GM21786 (cell line): ENCODE results near the gene HCN4.

ENCODE experiments used
- ATAC-seq: cut with Tn5 transposase; IDR thresholded peaks from one replicate; pipeline ENCODE4 v1.9.1; 2021; ENCODE audit not compliant: unreplicated experiment

The HCN4 gene

DNA sequence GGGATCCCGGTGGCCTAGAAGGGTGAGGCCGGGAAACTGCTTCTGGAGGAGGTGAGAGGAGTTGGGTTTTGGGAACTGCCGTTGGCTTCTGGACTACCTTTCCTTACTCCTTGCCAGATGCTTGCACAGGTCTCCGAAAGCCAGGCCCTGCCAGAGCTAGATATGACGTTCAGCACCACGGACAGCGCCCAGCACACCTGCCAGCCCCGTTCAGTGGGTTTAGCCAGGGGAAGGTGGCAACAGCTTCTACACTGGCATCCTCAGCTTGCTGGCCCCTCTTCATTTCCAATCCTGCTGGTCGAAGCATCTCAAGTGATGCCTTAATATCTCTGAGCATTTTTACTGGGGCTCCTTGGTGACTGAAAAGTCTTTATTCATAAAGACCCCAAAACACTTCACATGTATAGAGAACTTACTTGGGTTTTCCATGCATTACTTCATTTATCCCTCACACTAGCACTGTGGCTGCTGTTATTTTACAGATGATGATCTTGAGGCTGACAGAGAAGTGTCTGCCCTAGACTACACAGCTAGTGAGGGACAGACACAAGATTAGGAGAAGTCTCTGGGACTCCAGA lies 21.9 kb downstream of the HCN4 start:
- ATAC-seq, result no peak

- ATAC-seq, result no peak
Observed at GRCh38 chr15:73345658-73346057, 23.1 kb downstream of the HCN4 start.

GRCh38 chr15:73344056-73344455 lies 24.7 kb downstream of the HCN4 start:
- no peak for ATAC-seq

- ATAC-seq, result no peak
Observed at GRCh38 chr15:73341886-73342600, 26.7 kb downstream of the HCN4 start.

DNA sequence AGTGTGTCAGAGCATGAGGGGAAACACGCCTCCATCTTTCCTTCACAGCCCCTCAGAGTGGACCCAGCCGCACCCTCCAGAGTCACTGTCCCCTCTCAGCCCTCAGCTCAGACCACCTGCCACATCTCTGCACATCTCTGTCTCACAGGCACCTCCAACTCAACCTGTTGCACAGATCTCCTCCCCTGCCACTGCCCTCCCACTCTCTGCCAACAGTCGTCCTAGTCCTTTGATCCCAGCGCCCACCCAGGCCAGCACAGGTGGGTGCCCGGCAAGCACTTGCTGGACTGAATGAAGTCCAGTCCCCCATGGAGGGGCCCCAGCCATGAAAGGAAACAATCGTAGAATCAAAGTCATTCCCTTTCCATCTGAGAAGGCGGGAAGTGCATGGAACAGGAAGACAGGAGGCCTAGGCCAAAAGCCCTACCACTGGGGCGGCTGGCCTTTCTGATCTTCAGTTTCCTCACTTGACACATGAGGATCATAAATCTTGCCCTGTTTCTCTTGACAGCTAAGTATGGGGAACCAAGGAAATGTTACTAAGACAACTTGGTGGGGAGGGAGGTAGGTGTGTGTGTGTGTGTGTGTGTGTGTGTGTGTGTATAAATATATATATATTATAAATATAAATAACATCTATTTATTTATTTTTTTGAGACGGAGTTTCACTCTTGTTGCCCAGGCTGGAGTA lies 28.1 kb downstream of the HCN4 start:
- no peak for ATAC-seq

GRCh38 chr15:73338606-73339374 lies 30.0 kb downstream of the HCN4 start:
- no peak for ATAC-seq

DNA sequence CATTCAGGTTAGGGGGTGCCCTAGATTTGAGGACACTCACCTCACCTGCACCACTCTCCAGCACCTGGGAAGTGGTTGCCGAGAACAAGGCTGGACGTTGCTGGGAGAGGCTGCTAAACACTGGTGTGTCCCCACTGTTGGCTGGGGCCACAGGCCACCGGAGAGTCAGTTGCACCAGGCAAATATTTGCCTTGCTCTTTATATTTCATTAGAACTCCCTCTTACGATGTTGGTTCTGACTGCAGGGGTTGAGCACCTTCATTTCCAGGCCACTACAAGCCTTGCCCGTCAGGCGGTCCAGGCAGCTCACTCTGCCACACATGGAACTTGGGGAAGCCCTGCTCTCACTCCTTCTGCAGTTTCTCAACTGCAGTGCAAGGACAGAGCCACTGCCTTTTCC lies 30.7 kb downstream of the HCN4 start:
- ATAC-seq, result no peak

DNA sequence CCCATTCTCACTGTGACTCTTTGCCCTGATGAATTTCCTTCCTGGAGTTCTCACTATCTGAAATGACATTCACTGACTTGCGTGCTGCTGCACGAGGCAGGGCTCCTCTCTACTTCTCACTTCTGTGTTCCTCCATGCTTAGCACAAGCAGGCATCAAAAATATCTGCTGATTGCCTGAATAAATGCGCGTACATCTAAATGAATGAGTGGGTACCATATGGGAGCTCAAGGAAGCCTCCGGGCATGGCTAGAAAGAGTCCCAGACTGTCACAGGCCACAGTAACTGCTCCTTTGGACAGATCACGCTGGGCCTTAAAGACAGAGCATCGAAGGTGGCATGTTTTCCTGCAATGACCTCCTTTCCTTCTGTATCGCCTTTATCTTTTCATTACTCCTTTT lies 31.6 kb downstream of the HCN4 start:
- ATAC-seq, result no peak

DNA sequence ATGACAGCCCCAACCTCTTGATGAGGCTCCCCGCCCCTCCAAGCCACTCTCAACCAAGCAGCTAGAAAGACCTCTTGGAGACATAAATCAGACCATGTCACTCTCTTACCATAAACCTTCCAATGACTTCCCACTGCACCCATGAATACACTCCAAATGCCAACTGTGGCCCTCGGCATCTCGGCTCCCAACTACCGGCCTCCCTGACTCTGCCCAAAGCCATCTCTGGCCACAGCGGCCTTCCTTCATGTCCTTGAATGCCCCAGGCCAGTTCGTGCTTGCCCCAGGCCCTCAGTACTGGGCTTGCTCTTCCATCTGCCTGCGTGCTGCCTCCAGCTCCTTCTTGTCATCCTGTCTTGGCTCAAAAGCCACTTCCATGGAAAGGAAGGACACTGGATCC lies 32.0 kb downstream of the HCN4 start:
- ATAC-seq, result no peak

GRCh38 chr15:73335471-73335870 lies 33.3 kb downstream of the HCN4 start:
- no peak for ATAC-seq

DNA sequence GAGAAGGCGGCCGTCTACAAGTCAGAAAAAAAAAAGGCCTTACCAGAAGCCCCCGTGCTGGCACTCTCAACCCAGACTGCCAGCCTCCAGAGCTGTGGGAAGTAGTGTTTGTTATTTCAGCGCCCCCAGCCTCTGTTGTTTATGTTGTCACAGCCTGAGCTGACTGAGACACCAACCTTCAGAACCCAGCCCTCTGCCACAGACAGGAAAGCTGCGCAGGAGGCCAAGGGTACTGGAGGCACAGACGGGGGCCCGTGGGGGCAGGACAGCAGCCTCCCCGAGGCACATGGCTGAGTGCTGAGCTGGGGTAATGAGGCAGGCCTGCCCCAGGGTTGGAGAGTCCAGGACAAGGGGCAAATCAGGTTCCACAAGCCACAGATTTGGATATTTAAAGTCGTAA lies 33.7 kb downstream of the HCN4 start:
- ATAC-seq, result no peak

DNA sequence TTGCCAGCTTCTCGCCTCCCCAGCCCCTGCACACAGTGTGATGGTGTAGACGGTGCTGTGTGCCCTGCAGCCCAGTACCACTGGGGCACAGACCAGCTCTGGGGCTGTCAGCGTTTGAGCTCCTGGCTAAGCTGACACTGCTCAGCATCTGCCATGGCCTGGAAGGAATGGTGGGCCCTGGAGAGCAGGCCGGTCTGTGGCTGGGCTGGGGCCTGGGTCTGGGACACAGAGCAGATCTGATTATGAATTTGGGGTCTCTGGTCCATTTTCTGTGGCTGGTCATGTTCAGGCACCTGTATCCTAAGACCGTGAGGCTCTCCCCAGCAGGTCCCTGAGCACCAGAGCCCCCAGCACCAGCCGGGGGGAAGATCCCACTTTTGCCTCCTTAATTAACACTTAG lies 34.7 kb downstream of the HCN4 start:
- no peak for ATAC-seq

DNA sequence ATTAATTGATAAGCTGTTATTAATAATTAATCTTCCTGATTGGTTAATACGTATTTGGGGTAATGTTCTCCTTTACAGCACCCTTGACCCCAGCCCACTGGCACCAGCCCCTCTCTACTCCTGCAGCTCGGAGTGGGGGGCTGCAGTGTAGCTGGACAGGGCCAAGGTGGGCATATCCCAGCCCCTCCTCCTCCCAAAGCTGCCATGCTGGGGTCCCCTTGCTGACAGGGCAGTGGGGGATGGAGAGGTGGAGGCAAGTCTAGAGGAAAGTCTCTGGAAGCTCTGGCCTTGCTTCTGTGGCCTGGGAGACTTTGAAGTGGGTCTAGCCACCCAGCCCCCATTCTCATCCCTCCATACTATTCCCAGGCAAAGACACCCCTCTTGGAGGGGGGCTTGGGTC lies 35.8 kb downstream of the HCN4 start:
- ATAC-seq, result no peak

DNA sequence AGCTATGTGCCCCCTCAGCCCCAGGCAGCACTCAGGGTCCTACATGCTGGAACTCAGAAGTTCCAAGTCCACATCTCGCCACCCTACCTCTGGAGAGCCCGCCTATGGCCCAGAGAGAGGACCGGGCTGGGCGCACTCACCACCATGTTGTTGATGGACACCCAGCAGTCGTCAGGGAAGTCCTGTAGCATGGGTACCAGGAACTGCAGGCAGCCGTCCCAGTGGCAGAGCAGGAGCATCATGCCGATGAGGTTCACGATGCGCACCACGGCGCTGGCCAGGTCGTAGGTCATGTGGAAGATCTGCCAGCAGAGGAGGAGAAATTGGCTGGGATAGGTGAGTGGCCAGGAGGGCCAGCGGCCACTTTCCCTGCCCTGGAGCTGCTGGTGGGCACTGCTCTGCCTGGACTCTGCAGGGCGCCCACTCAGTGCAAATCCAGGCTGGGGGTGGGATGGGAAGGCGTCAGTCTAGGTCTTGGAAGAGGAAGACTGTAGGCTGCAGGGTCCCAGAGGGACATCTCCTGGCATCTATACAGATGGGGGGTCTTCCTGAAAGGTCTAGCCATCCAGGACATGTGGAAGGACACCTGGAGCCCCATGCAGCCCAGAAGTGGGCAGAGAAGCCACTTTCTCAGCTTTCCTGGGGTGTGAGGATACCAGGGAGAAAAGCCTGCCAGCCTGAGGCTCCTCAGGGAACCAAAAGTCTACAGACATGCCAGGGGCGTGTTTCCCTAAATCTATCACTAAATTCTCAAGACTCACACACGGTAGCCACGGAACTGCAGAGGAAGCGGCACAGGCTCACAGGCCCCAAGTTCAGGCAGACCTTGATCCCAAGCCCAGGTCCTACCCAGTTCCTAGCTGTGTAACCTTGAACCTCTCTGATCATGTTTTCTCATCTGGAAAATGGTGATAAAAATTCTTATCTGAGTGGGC lies 36.5 kb downstream of the HCN4 start:
- ATAC-seq, result no peak

GRCh38 chr15:73331501-73331900 lies 37.3 kb downstream of the HCN4 start:
- no peak for ATAC-seq

DNA sequence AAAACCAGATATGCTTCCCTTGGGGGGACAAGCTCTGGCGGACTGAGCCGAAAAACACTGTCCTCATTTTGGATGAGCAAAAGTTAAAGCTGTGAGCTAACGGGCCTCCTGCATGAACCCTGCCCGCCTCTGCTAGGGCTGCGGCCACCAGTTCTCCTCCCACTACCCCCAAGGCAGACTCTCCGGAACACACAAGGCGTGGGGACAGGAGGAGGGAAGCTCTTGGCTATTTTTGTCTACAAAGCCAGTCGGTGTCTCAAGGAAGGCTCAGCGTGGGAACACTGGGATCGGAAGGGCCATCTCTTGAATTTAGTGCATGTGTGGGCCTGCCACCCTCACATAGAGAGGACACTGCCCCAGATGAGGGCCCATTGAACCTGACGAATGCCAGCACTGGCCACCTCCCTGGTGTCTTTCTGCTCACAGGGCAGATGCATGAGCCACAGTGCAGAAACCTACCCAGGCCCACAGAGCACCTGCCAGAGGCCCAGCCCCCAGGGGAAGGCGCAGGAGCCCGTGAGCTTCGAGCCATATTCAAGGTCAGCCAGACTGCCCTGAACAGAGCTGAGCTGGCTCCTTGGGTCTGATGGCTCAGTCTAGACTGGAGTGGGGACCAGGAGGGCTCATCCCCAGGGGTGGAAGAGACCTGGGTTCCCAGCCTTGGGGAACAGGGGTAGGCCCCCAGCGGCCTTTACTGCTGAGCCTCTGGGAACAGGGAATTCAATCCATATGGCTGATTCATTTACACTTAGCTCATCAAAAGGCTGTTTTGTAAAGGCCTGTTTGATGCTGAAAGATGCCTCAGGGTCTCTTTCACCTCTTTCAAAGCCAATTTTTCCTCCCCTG lies 38.3 kb downstream of the HCN4 start:
- ATAC-seq, result no peak

DNA sequence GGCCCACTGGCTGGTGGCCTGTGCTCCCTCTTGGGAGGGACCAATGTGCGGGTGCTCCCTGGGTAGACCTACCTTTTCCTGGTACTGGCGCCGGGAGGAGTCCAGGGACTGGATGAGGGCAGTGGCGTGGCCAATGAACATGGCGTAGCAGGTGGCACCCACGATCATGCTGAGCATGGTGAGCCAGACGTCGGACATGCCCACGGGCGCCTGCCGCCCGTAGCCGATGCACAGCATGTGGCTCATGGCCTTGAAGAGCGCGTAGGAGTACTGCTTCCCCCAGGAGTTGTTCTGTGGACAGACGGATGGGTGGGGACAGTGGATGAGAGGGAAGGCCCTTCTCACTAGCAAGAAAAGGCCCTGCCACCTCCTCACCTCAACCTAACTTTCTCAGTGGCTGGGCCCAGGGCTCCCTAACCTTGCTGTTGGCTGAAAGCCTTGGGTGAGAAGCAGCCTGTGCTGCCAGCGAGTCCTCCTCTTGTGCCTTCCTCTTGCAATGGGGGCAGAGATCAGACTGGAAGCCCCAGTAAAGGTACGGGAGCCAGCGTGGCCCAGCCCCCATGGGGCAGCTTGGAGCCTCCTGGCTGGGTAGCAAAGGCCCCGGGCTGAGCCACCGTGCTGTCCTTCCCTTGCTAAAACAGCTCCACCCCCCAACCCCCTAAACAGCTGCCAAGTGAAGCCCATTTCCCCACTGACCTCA lies 39.1 kb downstream of the HCN4 start:
- no peak for ATAC-seq

- no peak for ATAC-seq
Observed at GRCh38 chr15:73328981-73329380, 39.8 kb downstream of the HCN4 start.

DNA sequence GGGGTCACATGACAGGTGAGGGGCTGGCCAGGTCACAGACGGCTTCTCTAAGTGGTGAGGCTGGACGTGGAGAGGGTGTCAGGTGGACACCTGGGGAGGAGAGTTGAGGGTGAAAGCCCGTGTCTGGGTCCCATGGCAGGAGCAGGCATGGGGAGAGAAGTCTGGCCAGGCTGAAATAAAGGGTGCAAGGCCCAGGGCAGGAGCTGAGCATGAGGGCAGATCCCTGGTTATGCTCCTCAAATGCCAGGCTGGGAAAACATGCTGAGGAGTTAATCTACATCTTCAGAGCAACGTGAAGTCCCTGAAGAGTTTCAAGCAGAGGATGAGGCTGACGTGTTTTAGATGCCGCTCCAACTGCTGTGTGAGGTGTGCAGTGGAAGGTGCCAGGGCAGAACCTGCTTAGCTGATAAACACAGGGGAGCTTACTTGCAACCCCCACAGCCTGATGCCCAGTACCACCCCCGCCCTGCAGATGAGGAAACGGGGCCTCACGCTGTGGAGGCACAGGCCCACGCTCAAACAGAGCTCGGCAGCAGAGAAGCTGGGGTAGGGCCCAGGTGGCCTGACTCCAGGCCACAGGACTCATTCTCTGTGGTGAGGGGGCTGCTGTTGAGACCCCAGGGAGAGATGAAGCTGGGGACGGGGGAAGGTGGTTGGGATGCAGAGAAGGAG lies 40.5 kb downstream of the HCN4 start:
- ATAC-seq, result no peak
